ENCODE data around the gene SPR. TPM values are rescaled to one million over a fixed set of nuclear protein-coding genes. Genes with fewer than 3 reads are reported as not detected.

The SPR gene
- total and polyA plus RNA-seq, 11 donors: 24.3 to 64.7 (median 39.4) TPM

DNA sequence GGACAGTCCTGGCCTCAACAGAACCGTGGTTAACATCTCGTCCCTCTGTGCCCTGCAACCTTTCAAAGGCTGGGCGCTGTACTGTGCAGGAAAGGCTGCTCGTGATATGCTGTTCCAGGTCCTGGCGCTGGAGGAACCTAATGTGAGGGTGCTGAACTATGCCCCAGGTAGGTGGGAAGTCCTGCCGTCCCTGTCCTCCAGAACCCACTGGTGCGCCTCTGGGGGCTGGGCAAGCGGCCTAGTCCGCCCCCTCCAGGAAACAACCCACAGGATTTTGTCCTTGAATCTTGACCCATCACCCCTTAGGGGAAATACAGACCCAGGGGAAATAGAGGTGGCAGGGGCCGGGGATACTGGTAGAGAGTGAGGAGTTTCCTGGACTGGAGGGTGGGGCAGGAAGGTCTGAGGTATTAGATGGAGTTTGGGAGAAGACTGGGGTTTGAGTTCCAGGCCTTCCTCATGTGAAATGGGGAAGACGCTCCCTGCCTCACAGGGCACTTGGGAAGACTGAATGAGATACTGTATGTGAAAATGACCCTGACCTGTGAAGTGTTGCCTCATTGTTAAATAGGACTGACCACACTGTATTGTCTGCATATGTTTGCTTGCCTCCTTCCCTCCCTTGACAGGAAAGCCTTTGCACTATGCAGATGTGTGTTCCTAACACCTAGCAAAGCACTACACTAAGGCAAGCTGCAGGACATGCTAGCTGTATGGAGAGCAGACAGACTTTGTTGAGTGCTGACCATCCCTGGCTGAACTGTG lies 1.4 kb downstream of the SPR start:
- intact Hi-C loops (cut with DNase I): no loop called here
- H3K4me3 ChIP-seq: peak overlapping the region in 8 of 12 donors; percentile 61 to 87 (median 72)
- no peaks in the 10 kb centered on the region for H3K9me3 ChIP-seq
- peak overlapping the region in 1 of 12 donors; percentile 96 for H3K27ac ChIP-seq
- H3K4me1 ChIP-seq: peaks cover 6 to 38% (median 21%) of the 10 kb centered on the region in 12 donors
- peaks cover 0 to 23% (median 0%) of the 10 kb centered on the region in 9 donors for H3K27me3 ChIP-seq
- H3K36me3 ChIP-seq: peaks cover 0 to 19% (median 9%) of the 10 kb centered on the region in 9 donors
- ATAC-seq: no peak
- TF ChIP-seq POLR2A (IDR thresholded peaks at IDR 0.05): no peak
- TF ChIP-seq, protein P1, sequence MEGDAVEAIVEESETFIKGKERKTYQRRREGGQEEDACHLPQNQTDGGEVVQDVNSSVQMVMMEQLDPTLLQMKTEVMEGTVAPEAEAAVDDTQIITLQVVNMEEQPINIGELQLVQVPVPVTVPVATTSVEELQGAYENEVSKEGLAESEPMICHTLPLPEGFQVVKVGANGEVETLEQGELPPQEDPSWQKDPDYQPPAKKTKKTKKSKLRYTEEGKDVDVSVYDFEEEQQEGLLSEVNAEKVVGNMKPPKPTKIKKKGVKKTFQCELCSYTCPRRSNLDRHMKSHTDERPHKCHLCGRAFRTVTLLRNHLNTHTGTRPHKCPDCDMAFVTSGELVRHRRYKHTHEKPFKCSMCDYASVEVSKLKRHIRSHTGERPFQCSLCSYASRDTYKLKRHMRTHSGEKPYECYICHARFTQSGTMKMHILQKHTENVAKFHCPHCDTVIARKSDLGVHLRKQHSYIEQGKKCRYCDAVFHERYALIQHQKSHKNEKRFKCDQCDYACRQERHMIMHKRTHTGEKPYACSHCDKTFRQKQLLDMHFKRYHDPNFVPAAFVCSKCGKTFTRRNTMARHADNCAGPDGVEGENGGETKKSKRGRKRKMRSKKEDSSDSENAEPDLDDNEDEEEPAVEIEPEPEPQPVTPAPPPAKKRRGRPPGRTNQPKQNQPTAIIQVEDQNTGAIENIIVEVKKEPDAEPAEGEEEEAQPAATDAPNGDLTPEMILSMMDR (IDR thresholded peaks at IDR 0.05): no peak
- no peak for DNase-seq
- 81 to 89% (median 83%) methylated on average over 11 of the region's 11 CpGs for WGBS, 4 donors

DNA sequence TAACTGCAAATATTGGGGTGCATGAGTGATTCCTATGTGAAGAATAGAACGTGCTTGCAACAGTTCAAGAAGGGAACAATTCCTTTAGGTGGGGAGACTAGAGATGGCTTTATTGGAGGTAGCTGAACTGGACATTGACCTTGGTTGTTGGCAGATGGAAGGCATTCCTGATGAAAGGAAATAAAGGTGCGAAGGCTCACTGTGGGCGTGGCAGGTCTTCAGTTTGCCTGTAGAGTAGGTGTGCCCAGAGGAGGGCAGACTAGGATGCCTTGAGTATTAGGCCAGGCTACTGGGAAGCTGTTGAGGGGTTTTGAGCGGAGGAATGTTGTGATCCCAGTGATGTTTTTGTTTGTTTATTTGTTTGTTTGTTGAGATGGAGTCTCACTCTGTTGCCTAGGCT lies 2.8 kb downstream of the SPR start:
- 92 to 96% (median 95%) methylated on average over 4 of the region's 4 CpGs for WGBS, 4 donors

DNA sequence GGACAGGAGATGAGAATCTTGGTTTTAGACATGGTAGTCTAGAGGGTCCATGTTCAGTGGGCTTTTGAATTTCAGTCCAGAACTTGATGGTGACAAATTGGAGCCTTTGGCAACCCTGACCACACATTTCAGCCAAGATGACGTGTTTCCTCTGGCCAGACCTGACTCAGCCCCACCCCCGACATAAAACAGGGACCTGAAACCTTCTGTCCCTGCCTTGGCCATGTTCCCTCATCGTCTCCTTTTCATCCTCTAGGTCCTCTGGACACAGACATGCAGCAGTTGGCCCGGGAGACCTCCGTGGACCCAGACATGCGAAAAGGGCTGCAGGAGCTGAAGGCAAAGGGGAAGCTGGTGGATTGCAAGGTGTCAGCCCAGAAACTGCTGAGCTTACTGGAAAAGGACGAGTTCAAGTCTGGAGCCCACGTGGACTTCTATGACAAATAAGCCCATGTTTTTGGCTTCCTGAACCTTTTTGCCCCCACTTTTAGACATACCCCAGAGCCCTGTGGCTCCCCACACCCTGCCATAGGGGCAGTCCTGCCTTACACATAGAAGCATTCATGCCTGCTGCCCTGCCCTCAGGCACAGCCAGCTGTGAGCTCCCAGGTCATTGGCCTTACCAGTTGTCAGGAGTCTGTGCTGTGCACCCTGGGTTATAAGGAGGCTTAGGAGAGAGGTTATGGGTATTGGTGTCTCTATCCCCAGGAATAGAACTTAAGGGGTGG lies 4.0 kb downstream of the SPR start:
- no peak for ATAC-seq
- Histone ChIP-seq H3K27ac (no peak overlapping the region), H3K36me3 (peaks cover 0 to 19% (median 9%) of the 10 kb centered on the region in 9 donors), H3K27me3 (peaks cover 0 to 26% (median 8%) of the 10 kb centered on the region in 9 donors), H3K4me3 (no peak overlapping the region), H3K4me1 (peaks cover 7 to 49% (median 32%) of the 10 kb centered on the region in 12 donors), H3K9me3 (no peaks in the 10 kb centered on the region)
- intact Hi-C loops (cut with DNase I): loop anchor here (5.0 to 10.0 kb wide), 7 partner anchors 81 to 286 kb away; partner anchors contain the start of gene SFXN5 (in 3 of the 10)
- no peak for TF ChIP-seq POLR2A (IDR thresholded peaks at IDR 0.05)
- TF ChIP-seq, protein P1 (IDR thresholded peaks at IDR 0.05): no peak
- DNase-seq: no peak
- WGBS, 4 donors: 76 to 88% (median 81%) methylated on average over 8 of the region's 8 CpGs

More for the DNA sequence above, 2.8 kb downstream of the SPR start:
- intact Hi-C loops (cut with DNase I): loop anchor here (5.0 to 10.0 kb wide), 7 partner anchors 82 to 287 kb away; partner anchors contain the start of gene SFXN5 (in 3 of the 10)
- Histone ChIP-seq H3K27ac (no peak overlapping the region), H3K4me1 (peaks cover 6 to 38% (median 21%) of the 10 kb centered on the region in 12 donors), H3K27me3 (peaks cover 0 to 34% (median under 1%) of the 10 kb centered on the region in 9 donors), H3K36me3 (peaks cover 0 to 19% (median 9%) of the 10 kb centered on the region in 9 donors), H3K4me3 (no peak overlapping the region), H3K9me3 (no peaks in the 10 kb centered on the region)
- ATAC-seq (no peak), DNase-seq (no peak)
- no peak for TF ChIP-seq POLR2A (IDR thresholded peaks at IDR 0.05)
- TF ChIP-seq, protein P1 (IDR thresholded peaks at IDR 0.05): no peak

Measured in heart left ventricle (tissue), 16 donors.